HG02759 (cell line): Measurements from ENCODE around the gene PBLD.

ENCODE experiments used
- ATAC-seq: cut with Tn5 transposase; IDR thresholded peaks from one replicate; pipeline ENCODE4 v1.9.1; 2021; ENCODE audit warnings: mild to moderate bottlenecking, moderate library complexity; ENCODE audit not compliant: unreplicated experiment

Gene PBLD

DNA sequence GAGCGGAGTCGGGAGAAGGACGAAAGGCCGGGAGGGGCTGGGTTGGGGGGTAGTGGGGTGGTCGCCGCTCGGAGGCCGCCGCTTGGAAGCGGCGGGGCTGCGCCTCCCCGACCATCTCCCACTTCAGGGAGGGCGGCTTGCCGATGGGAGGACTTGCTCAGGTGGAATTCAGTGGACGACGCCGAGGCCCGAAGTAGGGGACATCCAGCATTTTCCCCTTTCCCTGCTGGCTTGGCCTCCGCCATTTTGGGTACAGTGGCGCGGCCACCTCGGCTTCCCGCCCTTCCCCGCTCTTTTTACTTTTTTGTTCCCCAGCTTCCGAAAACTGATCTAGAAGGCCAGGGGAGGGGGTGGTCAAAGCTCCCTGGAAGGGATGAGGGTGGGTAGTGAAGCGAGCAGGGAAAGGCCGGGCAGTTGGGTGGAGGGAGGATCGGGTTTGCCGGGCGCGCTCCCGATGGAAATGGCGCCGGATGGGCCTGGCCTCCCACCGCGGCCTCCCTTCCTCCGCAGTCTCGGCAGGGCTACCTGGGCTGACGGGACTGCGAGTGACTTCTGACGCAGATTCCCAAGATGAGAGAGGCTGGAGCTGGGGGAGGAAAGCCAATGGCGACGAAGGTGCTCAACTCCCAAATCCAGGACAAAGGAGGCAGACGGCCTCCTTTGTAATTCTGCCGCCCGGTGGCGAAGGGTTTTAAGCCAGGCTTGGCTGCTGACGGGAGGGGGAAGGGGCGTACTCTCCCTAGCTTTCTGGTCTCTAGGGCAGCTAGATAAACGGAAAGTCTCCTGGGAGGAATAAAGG, at the start of gene PBLD:
PBLD (minus strand) TSS at position 670 of the 799 bp plus-strand sequence. CDS start 26,084 bp downstream, outside the sequence.
- peak; percentile 33 for ATAC-seq

DNA sequence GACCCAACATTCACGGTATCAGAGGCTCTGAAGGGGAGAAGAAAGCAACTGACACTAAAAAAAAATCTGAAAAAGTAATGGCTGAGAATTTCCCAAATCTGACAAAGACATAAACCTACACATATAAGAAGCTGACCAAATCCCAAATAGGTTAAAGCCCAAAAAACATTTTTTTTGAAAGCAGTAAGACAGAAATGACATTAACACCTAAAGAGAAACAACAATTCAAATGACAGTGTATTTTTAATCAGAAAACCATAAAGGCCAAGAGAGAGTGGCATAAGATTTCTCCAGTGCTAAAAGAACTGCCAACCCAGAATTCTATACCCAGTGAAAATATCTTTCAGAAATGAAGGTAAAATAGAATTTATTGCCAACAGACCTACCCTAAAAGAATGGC, 38.9 kb upstream of the PBLD start:
- ATAC-seq = no peak

DNA sequence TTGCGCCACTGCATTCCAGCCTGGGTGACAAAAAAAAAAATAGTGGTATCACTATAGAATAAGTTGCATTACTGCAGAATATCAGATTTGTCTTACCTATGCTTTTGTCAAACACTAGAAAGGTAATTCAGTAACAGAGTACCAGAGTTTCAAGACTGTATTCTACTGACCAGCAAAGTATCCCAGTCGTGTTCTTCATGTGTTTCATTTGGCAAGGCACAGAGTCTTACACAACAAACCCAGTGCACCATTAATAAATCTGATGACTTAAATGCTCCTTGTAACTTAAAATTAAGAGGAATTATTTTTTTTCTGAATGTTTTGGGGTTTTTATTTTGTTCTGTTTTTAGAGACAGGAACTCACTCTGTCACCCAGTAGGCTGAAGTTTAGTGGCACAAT, 34.4 kb upstream of the PBLD start:
- ATAC-seq = no peak

DNA sequence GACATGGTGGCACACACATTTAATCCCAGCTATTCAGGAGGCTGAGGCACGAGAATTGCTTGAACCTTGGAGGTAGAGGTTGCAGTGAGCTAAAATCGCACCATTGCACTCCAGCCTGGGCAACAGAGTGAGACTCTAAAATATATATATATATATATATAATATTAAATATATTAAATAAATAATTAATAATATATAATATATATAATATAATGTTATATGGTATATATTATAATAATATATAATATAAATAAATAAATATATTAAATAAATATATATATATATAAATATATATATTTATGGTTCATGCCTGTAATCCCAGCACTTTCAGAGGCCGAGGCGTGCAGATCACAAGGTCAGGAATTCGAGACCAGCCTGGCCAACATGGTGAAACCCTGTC, 33.9 kb upstream of the PBLD start:
- no peak for ATAC-seq

DNA sequence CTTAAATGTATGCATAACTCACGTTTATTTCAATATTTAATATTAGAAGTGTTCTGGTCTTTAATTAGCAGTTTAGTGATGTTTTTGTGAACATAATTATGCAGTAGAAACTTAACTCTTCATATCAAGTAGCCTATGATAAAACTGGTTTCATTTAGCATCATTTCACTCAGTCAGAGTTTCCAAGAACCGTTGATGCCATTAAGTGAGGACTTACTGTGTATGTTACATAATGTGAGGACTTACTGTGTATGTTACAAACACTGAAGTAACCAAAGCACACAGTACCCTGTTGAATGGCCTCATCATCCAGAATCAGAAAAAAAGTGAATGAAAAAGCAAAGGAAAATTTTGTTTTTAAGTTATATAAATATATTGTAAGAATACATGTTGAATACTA, 32.9 kb upstream of the PBLD start:
- ATAC-seq = no peak

DNA sequence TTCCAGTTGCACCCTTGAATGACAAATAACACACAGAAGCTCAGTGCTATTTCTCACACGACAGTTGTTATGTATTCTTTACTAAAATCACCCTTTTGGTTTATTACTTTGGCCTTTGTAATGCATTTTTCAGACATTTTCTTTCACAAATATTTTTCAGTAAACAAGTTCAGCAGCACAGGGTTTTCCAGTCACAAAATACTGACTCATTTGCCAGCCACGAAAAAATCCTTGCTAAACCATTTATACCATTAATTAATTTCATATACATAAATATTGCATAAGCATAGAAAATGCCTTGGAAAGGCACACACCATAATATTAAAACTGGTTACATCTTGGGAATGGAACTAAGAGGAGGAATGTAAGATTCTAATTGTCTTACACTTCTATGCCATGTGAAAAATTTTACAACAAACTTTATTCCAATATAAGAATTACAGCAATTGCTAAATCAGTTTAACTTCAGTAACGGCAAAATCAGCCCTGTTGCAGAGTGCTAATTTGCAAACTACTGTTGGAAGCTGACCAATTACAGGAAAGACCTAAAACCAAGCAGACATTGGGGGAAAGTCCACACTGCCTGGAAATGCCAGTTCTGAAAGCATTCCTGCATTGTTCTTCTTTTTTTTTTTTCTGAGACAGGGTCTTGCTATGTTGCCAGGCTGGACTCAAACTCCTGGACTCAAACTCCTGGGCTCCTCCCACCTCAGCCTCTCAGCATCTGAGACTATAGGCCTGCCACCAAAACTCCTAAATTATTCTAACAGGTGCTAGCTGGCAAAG, 31.6 kb upstream of the PBLD start:
- no peak for ATAC-seq

DNA sequence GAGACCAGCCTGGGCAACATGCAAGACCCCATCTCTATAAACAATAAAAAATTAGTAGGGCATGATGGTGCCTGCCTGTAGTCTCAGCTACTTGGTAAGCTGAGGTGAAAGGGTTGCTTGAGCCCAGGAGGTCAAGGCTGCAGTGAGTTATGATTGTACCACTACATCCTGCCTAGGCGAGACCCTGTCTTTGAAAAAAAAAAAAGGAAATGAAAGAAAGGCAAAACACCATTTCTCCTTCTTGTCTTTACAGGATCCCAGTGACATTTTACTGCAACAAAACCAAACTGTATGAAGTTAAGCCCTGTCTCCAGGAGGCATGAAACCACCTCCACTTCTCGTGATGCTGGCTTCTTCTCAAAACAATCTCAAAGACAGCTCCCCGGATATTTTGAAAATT, 29.9 kb upstream of the PBLD start:
- no peak for ATAC-seq

DNA sequence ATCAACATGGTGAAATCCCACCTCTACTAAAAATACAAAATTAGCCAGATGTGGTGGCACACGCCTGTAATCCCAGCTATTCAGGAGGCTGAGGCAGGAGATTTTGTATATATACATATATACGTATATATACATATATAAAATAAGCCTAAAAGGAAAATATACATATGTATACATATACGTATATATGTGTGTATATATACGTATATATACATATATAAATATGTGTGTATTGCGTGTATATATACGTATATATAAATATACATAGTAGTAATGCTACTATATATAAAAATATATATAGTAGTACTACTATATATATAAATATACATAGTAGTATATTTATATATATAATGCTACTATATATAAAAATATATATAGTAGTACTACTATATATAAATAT, 26.5 kb upstream of the PBLD start:
- no peak for ATAC-seq

DNA sequence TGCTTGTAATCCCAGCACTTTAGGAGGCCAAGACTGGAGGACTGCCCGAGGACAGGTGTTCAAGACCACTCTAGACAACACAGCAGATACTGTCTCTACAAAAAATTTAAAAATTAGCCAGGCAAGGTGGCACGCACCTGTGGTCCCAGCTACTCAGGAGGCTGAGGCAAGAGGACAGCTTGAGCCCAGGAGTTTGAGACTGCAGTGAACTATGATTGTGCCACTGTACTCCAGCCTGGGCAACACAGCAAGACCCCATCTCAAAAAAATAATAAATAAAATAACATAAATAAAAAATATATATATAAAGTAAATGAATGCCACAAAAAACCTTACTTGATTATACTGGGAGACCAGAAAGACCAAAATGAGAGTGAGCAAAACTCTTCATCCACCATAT, 20.8 kb upstream of the PBLD start:
- no peak for ATAC-seq

DNA sequence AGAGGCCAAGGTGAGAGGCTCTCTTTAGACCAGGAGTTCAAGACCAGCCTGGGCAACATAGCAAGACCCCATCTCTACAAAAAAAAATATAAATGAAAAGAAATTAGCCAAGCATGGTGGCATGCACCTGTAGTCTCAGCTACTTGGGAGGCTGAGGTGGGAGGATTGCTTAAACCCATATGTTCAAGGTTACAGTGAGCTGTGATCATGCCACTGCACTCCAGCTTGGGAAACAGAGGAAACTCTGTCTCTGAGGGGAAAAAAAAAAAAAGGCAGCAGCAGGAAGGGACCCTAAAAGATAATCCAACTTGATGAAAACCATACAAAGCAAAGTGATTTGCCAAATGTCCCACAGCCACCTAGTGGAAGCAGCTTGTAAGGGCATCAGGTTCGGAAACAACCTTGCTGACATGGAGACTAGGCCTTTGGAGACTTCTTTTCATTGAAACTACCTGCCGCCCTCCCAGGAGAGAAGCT, 15.6 kb upstream of the PBLD start:
- ATAC-seq = peak; percentile 67

DNA sequence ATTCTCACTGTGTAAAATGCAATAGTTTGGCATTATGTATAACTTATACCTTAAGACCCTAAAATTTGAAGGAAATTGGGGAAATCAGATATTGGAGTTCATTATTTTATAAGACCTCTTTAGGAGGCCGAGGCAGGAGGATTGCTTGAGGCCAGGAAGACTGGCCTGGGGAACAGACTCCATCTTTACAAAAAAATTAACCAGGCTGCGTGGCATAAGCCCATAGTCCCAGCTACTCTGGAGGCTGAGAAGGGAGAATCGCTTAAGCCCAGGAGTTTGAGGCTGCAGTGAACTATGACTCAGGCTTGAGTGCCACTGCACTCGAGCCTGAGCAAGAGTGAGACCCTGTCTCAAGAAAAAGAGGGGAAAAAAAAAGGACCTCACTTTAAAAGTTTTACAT, 14.0 kb upstream of the PBLD start:
- ATAC-seq = no peak

DNA sequence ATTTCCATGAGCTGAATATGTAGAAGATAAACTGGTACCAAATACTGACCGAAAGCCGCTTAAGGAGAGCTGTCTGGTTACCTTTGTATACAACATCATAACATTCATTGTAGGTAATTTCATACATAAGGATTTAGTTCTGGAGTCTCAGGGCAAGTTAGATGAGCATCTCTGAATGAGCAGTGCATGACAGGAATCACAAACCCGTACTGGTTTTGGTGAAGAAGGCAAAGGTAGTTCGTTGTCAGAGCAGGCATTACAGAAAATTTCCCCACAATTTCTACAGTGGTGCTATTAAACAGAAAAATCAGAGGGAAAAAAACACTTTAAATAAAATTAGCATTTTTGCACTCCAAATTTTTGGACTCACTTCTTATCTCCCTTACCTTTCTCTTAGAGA, 12.9 kb upstream of the PBLD start:
- ATAC-seq = no peak

DNA sequence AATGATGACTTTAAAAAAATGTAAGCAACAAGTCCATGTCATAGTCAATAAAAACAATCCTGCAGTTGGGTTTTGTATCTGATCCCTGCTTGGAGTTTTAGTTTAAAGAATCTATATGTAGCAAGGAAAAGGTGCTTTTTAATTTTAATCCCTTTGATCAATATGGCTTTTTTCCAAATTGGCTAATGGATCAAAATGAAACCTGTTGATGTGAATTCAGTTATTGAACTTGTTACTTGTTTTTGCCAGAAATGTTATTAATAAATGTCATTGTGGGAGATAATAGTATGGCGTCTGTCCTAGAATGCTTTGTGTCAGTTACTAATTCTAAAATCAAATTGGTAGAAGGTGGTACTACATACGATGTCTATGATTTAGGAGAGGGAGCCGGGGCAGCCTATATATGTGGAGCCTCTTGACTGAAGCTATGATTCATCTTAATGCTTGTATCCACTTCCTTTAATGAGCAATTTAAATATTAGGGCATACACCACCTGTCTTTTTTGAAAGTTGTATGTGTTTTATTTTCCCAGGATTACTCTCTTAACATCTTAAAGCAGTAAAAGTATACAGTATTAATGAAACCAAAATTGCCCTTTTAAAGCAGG, 10.3 kb upstream of the PBLD start:
- no peak for ATAC-seq

DNA sequence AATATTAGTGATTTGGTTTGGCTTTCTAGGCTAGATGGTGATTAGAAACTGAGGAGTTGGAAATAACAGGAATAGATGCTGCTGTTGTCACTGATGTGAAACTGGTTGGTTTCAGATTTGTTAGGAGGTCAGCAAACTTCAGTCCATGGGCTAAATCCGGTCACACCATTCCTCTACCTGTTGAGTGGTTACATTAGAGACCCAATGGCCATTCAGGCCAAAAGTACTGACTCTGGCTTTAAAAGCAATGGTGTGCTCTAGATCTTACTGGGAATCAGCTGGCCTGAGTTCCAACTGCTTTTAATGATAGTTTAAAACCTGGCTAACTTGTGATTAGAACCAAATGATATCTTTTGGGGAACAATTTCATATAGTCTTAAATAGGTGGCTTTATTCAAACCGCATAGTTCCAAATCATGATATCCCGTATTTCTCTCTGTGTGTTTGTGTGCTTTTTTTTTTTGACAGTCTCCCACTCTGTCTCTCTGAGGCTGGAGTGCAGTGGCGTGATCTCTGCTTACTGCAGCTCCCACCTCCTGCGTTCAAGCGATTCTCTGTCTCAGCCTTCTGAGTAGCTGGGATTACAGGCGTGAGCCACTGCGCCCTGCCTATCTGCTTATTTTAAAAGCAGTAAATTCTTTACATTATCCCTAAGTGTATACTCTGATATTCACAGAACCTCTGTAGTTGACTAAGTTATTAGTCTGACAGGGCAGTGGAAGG, 7.8 kb upstream of the PBLD start:
- no peak for ATAC-seq

DNA sequence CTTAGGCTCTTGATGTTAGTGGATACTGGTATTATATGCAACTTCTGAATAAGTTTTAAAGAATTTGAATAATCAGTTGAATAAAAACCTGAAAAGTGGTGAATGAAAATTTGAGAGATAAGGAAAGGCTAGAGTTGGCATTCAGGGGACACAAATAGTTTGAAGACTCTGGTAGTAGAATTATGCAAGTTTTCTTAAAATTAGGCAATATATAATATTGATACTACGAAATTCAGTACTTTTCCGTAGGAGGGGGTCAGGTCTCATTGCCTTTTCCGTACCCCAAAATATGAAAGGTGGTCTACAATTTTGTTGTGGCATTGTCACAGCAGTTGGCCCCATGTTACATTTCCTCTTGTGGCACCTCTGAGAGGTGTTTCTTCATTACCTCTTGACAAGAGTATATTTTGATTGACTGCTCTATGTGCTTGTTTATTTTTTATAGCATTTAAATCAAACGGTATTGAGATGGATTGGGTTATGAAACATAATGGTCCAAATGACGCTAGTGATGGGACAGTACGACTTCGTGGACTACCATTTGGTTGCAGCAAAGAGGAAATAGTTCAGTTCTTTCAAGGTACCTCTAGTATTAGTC, 4.1 kb upstream of the PBLD start:
- ATAC-seq = no peak

DNA sequence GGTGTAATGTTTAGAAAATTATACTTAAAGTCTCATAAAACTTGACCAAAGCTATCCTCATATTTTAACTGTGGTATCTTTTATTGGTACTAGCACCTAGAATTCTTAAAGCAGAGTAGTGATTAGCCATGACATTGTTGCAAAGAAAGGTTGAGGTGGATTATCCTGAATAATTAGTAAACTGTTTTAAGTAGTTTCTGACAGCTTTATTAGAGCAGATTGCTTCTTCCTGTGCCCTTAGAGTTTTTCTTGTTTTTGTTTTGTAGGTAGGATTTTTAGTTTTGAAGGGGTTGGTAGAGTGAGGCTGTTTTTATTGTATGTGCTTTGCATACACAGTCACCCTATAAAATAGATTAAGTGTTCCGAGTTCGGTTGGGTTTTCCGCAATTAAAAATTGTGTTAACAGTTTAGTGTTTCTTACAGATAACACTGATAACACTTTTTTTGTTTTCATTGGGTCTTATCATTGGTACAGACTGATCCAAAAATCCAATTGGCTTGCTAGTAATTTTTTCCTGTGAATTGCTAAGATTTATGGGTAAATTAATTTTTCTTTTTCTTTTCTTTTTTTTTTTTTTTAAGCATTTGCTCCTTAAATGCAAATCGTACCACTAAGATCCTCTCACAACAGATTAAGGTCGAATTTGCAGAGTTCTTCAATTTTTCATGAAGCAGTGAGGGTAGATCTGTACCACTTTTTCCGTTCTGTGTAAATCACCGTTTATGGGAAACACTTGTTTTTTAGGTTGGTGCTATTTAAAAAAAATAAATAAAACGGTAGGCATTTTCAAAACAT, 2.1 kb upstream of the PBLD start:
- no peak for ATAC-seq

DNA sequence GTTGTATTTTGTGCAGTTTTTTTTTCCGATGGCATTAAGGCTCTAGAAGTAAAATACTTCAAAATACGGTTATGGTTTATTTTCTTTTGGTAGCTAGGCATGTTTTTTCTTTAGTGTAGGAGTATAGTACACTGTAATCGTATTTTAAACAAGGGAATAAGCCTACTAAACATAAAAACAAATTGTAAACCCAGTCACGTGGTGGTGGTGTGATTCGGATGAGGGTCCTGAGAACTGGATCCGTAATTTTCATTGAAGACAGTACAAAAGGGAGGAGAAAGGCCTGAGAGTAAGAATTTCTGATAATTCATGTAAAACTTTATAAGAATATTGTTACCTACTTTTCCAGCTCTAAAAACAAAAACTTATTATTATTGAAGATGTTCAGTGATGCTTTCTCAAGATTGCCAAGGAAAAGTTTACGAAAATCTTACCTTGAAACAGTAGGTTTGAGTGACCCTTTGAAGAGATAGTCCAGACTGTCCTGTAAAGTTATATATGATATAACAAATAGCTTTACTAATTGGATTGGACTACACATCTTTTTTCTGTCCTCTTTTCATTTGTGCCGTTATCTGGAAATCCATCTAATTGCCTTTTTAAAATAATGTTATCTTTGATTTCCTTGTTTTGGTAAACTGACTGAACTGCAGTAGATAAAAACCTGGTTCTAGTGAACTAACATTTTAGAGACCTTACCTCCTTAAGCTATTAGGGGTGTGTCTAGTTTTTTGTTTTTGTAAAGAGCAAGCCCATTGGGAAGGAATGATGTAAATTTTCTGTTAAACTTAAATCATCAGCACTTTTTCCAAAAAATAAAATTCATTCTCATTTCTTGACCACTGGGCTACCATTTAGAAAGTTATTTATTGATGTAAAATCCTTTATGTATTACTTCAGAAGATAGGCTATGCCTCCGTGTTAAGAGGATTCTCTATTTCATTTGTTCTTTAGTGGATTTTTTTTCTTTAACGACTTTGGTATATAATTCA, 1.0 kb upstream of the PBLD start:
- no peak for ATAC-seq

DNA sequence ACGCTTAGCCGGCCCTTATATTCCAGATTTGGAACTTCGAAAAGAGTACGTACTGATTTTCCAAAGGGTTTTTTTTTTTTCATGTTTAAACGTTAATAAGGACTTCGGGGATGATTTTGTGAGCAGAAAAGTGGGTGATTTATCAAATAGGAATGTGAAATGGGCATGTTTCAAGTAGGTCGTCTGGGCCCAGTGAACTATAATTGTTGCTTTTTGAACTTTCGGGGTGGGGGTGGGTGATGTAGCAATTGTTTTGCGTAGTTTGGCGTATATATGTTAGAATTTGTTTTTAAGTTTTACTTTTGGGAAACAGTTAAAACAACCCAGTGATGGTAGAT, 299 bp upstream of the PBLD start:
- no peak for ATAC-seq
